Stimulated activated effector memory CD8-positive, alpha-beta T cell treated with anti-CD3 and anti-CD28 coated beads, Interleukin-12 subunit alpha, Interleukin-12 subunit beta, amount 100 ng/mL, for 72 hours (primary cell): ENCODE data around the gene ATP6V0D1.

Experiments used
- ATAC-seq: fragments of 150-1000 bp; cut with Tn5 transposase; 2 replicates; pipeline ENCODE4 v1.10.0; 2021
- DNase-seq, 2 donors: peaks; one replicate each; pipeline ENCODE4 v3.0.0; 2021 to 2022; ENCODE audit warnings: low spot score in 2 of 2
- H3K27ac Mint-ChIP-seq: one replicate; pipeline ENCODE4 v1.8.0; 2022; ENCODE audit warnings: mild to moderate bottlenecking, mixed read lengths
- H3K36me3 Mint-ChIP-seq: one replicate; pipeline ENCODE4 v1.8.0; 2022; ENCODE audit warnings: mild to moderate bottlenecking, mixed read lengths
- H3K4me1 Mint-ChIP-seq: one replicate; pipeline ENCODE4 v1.8.0; 2022; ENCODE audit warnings: mixed read lengths
- H3K4me3 Mint-ChIP-seq: one replicate; pipeline ENCODE4 v1.8.0; 2022; ENCODE audit warnings: mild to moderate bottlenecking, mixed read lengths
- H3K9me3 Mint-ChIP-seq: one replicate; pipeline ENCODE4 v1.8.0; 2022; ENCODE audit warnings: mixed read lengths

The ATP6V0D1 gene

DNA sequence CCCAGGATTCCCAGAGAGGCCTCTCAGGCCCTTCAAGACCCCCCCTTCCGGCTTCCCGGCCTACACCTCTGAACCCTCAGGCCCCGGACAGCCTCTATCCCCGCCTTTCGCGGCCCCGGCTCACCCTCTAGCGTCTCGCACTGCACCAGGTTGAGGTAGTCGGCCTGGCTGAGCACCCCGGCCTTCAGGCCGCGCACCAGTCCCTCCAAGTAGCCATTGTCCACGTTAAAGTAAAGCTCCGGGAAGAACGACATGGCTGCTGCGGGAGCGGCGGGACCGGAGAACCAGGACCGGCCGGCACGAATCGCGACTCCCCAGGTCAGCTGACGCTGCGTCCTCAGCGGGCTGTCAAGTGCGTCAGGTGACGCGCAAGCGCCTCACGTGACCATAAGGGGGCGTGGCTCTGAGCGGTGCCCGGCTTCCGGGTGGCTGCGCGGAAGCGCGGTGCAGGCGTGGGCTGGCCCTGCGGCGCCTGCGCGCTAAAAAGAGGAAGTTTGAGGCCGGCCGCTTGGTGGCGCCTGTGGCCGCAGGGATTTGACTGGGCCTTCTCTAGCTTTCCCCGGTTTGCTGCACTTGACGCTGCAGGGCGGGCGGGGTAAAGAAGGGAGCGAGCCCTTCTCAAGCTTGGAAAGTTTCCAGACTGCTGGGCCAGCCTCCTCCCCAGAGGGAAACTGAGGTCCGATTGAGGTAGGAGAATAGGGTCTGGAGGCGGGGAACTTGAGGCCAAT is at the start of gene ATP6V0D1:
TSS of gene ATP6V0D1 (minus strand) at position 325 of the 728 bp plus-strand sequence. CDS start at position 254, 71 bp downstream.
- H3K4me1 Mint-ChIP-seq, result peaks cover 57% of the 10 kb centered on the region
- H3K27ac Mint-ChIP-seq, result peak within 1 kb of the TSS; percentile 98
- ATAC-seq, result peak; percentile 96
- peak within 1 kb of the TSS; percentile 99 for H3K4me3 Mint-ChIP-seq
- peaks cover 43% of the 10 kb centered on the region for H3K36me3 Mint-ChIP-seq
- H3K9me3 Mint-ChIP-seq, result no peaks in the 10 kb centered on the region
- DNase-seq, result peak; percentile 99

DNA sequence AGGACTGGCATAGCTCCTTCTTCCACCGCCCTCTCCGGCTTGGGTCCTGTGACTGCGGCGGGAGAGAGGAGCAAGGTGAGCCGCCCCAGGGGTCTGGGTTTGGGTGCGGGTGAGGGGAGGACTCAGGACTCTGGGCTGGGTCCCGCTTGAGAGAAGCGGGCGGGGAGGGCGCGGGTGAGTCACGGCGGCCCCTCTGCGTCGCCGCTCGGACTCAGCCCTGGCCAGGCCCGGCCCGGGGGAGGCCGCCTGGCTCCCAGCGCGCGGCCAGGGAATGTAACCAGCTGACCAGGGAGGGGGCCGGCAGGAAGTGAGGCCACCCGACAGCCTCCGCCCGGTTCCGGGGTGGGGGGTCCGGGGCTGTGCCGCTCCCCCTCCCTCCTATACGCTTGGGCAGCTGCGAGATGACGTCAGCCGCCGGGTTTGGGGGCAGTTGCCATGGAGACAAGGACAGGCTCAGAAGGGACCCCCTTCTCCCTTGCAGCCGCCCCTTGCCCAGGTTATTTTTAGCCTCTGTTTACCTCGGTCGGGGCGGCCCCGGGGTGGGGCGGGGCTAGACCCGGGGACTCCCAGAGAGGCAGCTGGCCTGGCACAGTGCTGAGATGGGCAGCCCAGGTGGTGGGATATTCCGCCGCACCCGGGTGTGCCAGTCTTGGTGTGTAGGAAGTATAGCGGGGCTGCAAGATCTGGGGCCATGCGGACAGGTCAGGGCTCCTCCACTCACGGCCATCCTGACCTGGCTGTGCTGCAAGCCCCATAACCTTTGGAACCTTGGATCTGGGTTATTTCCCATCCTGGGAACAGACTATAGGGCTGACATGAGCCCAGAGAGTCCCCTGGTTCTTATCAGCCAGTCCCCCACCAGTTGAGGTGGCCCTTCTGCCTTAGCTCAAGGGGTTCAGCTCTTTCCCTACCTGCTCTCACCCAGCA is 49.3 kb upstream of the ATP6V0D1 start:
- DNase-seq (no peak), ATAC-seq (peak; percentile 51)
- peaks cover 36% of the 10 kb centered on the region for H3K4me1 Mint-ChIP-seq
- H3K27ac Mint-ChIP-seq, result peak overlapping the region; percentile 37
- H3K4me3 Mint-ChIP-seq, result peak overlapping the region; percentile 77
- H3K36me3 Mint-ChIP-seq, result peaks cover 2% of the 10 kb centered on the region
- H3K9me3 Mint-ChIP-seq, result no peaks in the 10 kb centered on the region

DNA sequence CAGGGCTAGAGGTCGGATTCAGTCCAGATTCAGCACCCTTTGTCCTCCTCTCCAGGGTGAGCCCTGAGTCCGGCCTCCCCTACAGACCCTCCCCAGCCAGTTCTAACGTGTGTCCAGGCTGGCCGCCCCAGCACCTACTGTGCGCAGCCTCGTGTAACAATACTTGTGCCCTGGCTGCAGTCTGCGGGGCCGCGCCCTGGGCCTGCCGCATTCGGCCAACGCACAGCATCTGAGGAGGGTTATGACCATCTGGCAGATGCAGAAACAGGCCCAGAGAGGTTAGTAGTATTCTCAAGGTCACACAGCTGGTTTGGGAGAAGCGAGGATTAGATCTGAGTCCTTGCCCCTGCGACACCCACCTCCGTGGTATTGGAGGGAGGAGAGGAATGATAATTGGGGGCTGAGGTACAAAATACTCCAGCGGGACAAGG is 48.6 kb upstream of the ATP6V0D1 start:
- Mint-ChIP-seq H3K9me3 (no peaks in the 10 kb centered on the region), H3K4me3 (peak overlapping the region; percentile 77), H3K36me3 (no peaks in the 10 kb centered on the region), H3K27ac (peak overlapping the region; percentile 37), H3K4me1 (peaks cover 32% of the 10 kb centered on the region)
- ATAC-seq, result no peak
- no peak for DNase-seq

DNA sequence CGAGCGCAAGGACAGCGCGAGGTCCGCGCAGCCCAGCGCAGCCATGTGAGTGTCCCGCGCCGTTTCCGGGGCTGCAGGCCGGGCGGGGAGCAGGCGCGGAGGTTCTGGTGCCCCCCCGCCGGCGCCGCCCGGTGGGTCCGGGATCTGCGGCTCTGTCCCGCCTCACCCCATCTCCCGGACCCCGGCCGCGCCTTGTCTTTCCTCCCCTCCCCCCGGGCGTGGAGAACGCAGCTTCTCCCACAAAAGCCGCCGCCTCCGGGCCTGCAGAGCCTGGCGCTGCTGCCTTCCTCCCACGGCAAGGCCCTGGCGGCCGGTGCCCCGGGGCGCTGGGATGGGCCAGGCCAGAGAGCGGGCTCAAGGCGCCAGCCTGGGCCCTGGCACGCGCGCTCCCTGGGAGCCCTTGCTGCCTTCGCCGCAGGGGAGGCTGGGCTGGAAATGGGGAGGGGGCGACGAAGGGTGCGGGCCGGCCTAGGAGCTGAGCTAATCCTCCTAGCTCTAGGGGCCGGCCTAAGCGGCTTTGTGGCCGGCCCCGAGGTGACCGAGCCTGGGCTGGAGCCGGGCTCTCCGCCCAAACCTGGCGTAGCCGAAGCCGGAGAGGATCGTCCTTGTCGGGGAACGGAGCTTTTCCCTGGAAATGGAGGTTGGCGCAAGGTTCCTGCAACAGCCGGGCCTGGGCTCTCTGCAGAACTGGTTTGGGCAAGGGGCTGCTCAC is 48.1 kb upstream of the ATP6V0D1 start:
- peak; percentile 70 for ATAC-seq
- Mint-ChIP-seq H3K4me3 (peak overlapping the region; percentile 77), H3K9me3 (no peaks in the 10 kb centered on the region), H3K36me3 (no peaks in the 10 kb centered on the region), H3K4me1 (peaks cover 32% of the 10 kb centered on the region), H3K27ac (peak overlapping the region; percentile 37)
- no peak for DNase-seq

DNA sequence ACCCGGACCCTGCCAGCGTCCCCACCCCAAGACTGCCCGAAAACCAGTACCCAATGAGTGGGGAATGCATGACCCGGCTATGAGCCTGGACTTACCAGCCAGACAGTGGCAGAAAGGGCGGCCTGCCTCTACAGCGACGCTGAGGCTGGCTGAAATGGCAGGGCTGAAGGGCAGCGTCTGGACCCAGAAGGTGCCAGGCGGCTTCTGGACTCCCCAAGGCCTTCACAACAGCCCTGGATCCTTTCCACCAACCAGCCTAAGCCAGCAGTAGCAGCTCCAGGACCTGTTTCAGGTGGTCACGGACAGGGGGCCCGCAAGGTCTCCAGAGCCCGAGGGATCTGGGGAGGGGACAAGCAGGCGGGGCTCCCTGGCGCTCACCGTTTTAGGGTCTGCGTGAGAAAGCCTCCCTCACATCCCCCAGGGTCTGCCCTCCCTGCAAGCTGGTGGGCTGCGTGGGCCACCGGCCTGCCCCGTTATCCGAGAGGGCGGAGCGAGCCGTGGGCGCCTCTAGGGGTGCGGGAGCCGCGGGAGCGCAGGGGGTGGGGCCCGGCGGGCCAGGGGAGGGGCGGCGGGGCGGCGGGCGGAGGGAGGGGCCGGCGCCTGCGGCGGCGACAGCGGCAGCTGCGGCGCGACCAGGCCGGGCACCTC is 47.4 kb upstream of the ATP6V0D1 start, which contains the start of gene RIPOR1:
TSS of gene RIPOR1 (plus strand) at position 608 of the 648 bp plus-strand sequence. CDS start 9,618 bp downstream, outside the sequence.
- Mint-ChIP-seq H3K4me1 (peaks cover 29% of the 10 kb centered on the region), H3K36me3 (no peaks in the 10 kb centered on the region), H3K9me3 (no peaks in the 10 kb centered on the region), H3K4me3 (peak within 1 kb of the TSS; percentile 77), H3K27ac (peak within 1 kb of the TSS; percentile 37)
- ATAC-seq (peak; percentile 70), DNase-seq (no peak)

DNA sequence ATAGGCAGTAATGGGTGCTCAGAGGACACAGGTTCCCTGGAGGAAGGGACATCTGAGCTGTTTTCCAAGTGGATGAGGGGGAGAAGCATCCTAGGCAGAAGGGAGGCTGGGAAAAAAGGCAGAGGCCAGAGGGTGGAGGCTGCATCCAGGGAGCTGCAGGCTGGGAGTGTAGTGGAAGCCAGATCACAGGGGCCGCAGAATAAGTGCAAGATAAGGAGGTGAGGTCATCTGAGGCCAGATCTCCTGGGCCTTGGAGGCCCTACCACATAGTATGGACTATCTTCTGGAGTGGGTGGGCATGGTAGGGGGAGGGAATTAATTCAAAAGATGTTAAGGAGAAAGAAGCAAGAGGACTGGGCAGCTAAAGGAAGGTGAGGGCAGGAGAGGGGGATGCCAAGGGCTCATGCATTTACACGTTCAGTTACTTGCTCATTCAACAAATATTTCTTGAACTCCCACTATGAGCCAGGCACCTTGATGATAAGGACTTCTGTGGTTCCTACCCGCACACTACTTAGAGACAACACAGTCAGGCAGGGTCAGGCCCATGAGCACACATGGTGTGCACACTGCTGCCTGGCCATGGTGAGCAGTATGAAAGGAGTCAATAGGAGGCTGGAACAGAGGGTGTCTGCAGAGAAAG is 45.3 kb upstream of the ATP6V0D1 start:
- H3K4me3 Mint-ChIP-seq, result peak overlapping the region; percentile 77
- H3K27ac Mint-ChIP-seq, result no peak overlapping the region
- H3K36me3 Mint-ChIP-seq, result peaks cover 4% of the 10 kb centered on the region
- peaks cover 27% of the 10 kb centered on the region for H3K4me1 Mint-ChIP-seq
- no peaks in the 10 kb centered on the region for H3K9me3 Mint-ChIP-seq
- ATAC-seq (no peak), DNase-seq (no peak)

DNA sequence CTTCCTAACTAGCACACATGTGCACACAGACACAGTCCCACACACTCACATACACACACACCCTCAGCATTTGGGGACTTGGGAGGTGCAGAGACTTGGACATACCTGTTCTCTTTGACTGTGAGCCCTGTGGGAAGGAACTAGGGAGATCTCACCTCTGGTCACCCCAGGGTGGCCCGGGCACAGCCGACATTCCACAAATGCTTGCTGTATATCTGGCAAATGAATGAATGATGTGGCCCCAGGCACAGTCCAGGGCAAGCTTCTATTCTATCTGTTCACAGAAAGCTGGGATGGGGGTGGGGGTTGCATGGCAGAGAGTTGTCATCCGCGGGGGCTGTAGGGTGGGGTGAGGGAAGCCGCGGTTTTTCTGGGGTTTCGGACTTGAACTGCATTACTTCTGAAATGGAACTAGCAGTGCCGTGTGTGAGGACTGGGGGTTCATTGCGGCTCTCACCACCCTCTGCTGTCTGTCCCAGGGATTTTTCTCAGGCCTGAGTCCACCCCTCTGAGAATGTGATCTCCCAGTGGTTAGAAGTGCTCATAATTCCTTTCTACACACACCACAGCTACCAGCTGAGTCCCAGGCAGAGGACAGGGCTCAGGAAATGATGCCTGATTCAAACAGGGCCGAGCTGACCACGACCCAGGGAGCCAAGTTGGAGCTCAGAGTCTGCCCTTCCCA is 44.4 kb upstream of the ATP6V0D1 start:
- Mint-ChIP-seq H3K4me1 (peaks cover 27% of the 10 kb centered on the region), H3K27ac (peak overlapping the region; percentile 63), H3K4me3 (no peak overlapping the region), H3K9me3 (no peaks in the 10 kb centered on the region), H3K36me3 (peaks cover 5% of the 10 kb centered on the region)
- ATAC-seq (no peak), DNase-seq (no peak)

DNA sequence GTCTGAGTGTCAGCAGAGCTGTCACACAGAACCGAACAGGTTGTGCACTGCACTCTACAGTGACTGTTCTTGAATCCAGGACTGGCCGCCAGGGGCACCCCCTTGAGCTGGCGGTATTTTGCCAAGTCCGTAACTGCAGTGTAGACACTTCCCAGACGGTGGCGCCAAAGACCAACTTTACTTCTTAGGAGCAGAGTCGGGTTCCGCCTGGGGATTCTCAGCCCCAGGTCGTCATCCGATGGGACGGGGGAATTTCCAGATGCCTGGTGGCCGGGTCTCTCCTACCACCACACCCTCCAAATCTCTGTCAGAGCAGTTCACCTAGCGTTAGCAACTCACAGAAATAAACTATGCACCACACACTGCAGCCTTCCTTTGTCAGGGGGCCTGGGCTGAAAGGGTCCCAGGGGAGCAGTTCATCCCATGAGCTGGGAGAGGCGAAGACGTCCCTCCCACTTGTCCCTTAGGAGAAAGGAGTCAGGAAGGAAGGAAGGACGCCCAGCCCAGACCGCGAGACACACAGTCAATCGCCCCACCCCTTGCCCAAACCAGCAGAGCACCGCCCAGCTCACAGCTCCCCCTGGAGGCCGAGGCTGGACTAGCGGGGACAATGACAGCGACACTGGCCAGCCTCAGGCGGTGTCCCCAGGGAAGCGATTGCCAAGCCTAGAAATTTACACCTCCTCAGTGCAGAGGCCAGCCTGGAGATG is 40.3 kb upstream of the ATP6V0D1 start:
- peak; percentile 92 for ATAC-seq
- Mint-ChIP-seq H3K4me1 (peaks cover 35% of the 10 kb centered on the region), H3K27ac (peak overlapping the region; percentile 98), H3K4me3 (peak overlapping the region; percentile 94), H3K9me3 (no peaks in the 10 kb centered on the region), H3K36me3 (peaks cover 5% of the 10 kb centered on the region)
- DNase-seq, result peak; percentile 98 to 99

DNA sequence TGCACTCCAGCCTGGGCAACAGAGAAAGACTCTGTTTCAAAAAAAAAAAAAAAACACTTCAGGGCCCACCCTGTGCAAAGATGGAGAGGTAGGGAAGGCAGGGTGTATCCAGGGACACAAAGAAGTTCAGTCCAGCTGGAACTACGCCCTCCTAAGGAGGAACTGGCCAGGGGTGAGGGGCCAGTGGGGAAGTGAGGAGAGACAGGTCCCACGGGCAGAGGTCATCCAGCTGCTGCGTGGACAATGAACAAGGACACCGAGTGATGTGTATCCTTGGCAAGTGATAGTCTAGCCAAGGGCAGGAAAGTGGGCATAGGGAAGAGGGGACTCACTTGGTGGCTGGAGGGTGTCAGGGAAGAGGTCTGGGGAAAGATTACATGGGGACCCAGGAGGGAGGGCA is 38.3 kb upstream of the ATP6V0D1 start:
- H3K27ac Mint-ChIP-seq, result no peak overlapping the region
- H3K36me3 Mint-ChIP-seq, result peaks cover 5% of the 10 kb centered on the region
- DNase-seq (no peak), ATAC-seq (no peak)
- peaks cover 39% of the 10 kb centered on the region for H3K4me1 Mint-ChIP-seq
- H3K4me3 Mint-ChIP-seq, result peak overlapping the region; percentile 20
- H3K9me3 Mint-ChIP-seq, result no peaks in the 10 kb centered on the region

DNA sequence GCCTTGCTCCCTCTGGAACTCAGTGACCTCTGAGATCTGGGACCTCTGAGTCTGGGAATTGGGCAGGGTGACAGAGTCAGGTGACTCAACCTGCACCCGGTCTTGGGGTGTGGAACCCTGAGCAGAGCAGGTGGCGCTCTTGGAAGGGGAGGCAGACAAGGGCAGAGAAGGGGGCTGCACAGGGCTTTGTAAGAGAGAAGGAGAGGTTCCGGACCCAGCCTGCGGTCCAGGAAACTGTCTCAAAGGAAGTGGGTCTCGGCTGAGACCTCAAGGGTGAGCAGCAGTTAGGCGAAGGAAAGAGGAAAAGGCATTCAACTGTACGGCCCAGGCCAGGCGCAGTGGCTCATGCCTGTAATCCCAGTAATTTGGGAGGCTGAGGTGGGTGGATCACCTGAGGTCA is 37.7 kb upstream of the ATP6V0D1 start:
- Mint-ChIP-seq H3K9me3 (no peaks in the 10 kb centered on the region), H3K4me3 (peak overlapping the region; percentile 20), H3K27ac (no peak overlapping the region), H3K4me1 (peaks cover 39% of the 10 kb centered on the region), H3K36me3 (peaks cover 5% of the 10 kb centered on the region)
- DNase-seq (no peak), ATAC-seq (no peak)

DNA sequence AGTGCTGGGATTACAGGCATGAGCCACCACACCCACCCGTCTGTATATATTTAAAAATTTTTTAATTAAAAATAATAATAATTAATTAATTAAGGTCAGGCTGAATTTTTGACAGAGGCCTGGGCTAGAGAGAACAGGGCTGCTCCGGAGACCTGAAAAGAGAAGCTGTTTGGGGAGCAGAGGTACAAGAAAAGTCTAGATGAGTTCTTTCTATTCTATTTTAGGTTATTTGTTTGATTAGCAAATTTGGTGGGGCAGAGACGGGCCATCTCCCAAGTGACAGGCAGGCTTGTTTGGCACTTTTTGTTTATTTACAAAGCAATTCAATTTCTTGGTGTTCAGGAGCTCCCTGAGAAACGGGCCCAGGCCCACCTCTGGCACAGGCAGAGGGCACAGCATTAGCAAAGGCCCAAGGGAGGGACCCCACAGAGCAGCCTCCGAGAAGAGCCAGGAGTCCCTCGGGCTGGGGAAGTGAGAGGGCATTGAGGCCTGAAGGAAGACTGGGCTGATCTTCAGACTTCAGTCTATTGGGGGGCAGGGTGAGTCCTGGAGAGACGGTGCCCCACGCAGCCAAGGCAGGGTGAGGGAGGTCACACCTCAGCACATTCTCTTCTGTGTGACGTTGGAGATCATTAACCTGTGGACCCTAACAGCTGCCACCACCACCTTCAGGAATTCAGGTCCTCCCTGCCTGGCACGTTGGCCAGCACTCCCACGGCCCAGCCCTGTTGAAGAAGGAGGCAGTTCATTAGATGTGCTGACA is 36.9 kb upstream of the ATP6V0D1 start:
- H3K4me3 Mint-ChIP-seq, result no peak overlapping the region
- ATAC-seq (no peak), DNase-seq (no peak)
- H3K27ac Mint-ChIP-seq, result no peak overlapping the region
- peaks cover 38% of the 10 kb centered on the region for H3K4me1 Mint-ChIP-seq
- H3K36me3 Mint-ChIP-seq, result peaks cover 5% of the 10 kb centered on the region
- no peaks in the 10 kb centered on the region for H3K9me3 Mint-ChIP-seq

DNA sequence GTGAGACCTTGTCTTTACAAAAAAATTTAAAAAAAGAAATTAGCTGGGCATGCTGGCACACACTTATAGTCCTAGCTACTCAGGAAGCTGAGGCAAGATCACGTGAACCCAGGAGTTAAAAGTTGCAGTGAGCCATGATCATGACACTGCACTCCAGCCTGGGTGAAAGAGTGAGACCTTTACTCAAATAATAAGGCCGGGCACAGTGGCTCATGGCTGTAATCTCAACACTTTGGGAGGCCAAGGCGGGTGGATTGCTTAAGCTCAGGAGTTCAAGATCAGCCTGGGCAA is 36.1 kb upstream of the ATP6V0D1 start:
- no peak for DNase-seq
- no peak for ATAC-seq
- H3K4me1 Mint-ChIP-seq, result peaks cover 34% of the 10 kb centered on the region
- peaks cover 5% of the 10 kb centered on the region for H3K36me3 Mint-ChIP-seq
- no peak overlapping the region for H3K4me3 Mint-ChIP-seq
- H3K27ac Mint-ChIP-seq, result no peak overlapping the region
- no peaks in the 10 kb centered on the region for H3K9me3 Mint-ChIP-seq
